Suprapubic skin (tissue), 4 donors: ENCODE results near the gene CDK5RAP2. TPM values are rescaled to one million over a fixed set of nuclear protein-coding genes. Genes with fewer than 3 reads are reported as not detected.

Experiments used
- DNase-seq, 2 donors: peaks; one replicate each; pipeline ENCODE4 v3.0.0-alpha.2; 2019; ENCODE audit warnings: low spot score in 2 of 2
- H3K27ac ChIP-seq: fragments of 200-600 bp; sonication (generic); one replicate; pipeline ENCODE4 v1.5.1; 2019
- H3K27me3 ChIP-seq: fragments of 200-600 bp; sonication (generic); one replicate; pipeline ENCODE4 v1.5.1; 2019
- H3K36me3 ChIP-seq: fragments of 200-600 bp; sonication (generic); one replicate; pipeline ENCODE4 v1.5.1; 2019
- H3K4me1 ChIP-seq: fragments of 200-600 bp; sonication (generic); one replicate; pipeline ENCODE4 v1.5.1; 2019
- H3K4me3 ChIP-seq: fragments of 200-600 bp; sonication (generic); one replicate; pipeline ENCODE4 v1.5.1; 2019; ENCODE audit warnings: mild to moderate bottlenecking
- H3K9me3 ChIP-seq: fragments of 200-600 bp; sonication (generic); one replicate; pipeline ENCODE4 v1.5.1; 2019
- EP300 ChIP-seq: sonication (generic); formaldehyde crosslinking; IDR thresholded peaks from one replicate; pipeline ENCODE4 v1.6.1; 2017; ENCODE audit warnings: antibody characterized with exemption
- POLR2A ChIP-seq, 2 donors: fragments of 450-650 bp; IDR thresholded peaks; one replicate each; pipeline ENCODE4 v1.6.1; 2017; ENCODE audit warnings: antibody characterized with exemption in 2 of 2, mild to moderate bottlenecking in 2 of 2, moderate library complexity in 2 of 2
- POLR2AphosphoS5 ChIP-seq, 3 donors: sonication (generic); formaldehyde crosslinking; IDR thresholded peaks; one replicate each; pipeline ENCODE4 v1.6.1; 2017; ENCODE audit warnings: antibody characterized with exemption in 3 of 3
- WGBS: methylation state at CpG from one replicate; pipeline ENCODE4 v1.1.5; 2018; 5-methylcytosine and 5-hydroxymethylcytosine counted together
- total RNA-seq, 4 donors: library from RNA; depleted of rRNA; stranded (reverse); fragments of >200 nt; gene quantifications; one replicate each; pipeline ENCODE4 v1.1.0, GENCODE V29; 2016
- TF ChIP-seq, protein P1 (sequence below), 2 donors: fragments of 200-600 bp in 1 of 2; fragments of 450-650 bp in 1 of 2; sonication (generic) in 1 of 2; IDR thresholded peaks; one replicate each; pipeline ENCODE4 v1.5.1; 2016 to 2019; ENCODE audit warnings: antibody characterized with exemption in 2 of 2, mild to moderate bottlenecking in 1 of 2, moderate library complexity in 1 of 2

CDK5RAP2 gene
- total RNA-seq, 4 donors from 2014 or later: 60.1 to 105 (median 64.3) TPM

DNA sequence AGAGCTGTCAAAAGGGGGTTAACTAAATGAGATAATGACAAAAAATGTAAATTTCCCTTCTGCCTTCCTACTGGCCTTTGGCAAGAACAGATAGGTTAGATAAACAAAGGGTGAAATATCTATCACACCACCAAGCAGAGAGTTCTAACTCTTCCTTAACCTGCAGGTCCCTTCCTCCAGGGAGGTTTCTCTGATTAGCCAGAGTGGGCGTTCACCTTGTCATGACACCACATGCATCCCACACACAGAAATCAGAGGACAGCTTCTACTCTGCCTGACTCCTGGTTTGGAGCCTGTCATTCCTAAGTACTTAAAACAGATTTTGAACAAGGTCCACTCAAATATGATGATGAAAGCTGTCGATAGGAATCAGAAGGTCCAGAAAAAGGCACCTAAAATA, 180.0 kb downstream of the CDK5RAP2 start:
- H3K4me1 ChIP-seq: no peaks in the 10 kb centered on the region
- WGBS: 89% methylated on average over 2 of the region's 2 CpGs
- no peaks in the 10 kb centered on the region for H3K9me3 ChIP-seq
- no peaks in the 10 kb centered on the region for H3K27me3 ChIP-seq
- no peak overlapping the region for H3K4me3 ChIP-seq
- H3K36me3 ChIP-seq: peaks cover 84% of the 10 kb centered on the region
- DNase-seq: no peak
- no peak overlapping the region for H3K27ac ChIP-seq
- TF ChIP-seq, protein P1, sequence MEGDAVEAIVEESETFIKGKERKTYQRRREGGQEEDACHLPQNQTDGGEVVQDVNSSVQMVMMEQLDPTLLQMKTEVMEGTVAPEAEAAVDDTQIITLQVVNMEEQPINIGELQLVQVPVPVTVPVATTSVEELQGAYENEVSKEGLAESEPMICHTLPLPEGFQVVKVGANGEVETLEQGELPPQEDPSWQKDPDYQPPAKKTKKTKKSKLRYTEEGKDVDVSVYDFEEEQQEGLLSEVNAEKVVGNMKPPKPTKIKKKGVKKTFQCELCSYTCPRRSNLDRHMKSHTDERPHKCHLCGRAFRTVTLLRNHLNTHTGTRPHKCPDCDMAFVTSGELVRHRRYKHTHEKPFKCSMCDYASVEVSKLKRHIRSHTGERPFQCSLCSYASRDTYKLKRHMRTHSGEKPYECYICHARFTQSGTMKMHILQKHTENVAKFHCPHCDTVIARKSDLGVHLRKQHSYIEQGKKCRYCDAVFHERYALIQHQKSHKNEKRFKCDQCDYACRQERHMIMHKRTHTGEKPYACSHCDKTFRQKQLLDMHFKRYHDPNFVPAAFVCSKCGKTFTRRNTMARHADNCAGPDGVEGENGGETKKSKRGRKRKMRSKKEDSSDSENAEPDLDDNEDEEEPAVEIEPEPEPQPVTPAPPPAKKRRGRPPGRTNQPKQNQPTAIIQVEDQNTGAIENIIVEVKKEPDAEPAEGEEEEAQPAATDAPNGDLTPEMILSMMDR (IDR thresholded peaks at IDR 0.05): no peak
- TF ChIP-seq POLR2A (IDR thresholded peaks at IDR 0.05) (no peak), POLR2AphosphoS5 (IDR thresholded peaks at IDR 0.05) (no peak), EP300 (no peak)

DNA sequence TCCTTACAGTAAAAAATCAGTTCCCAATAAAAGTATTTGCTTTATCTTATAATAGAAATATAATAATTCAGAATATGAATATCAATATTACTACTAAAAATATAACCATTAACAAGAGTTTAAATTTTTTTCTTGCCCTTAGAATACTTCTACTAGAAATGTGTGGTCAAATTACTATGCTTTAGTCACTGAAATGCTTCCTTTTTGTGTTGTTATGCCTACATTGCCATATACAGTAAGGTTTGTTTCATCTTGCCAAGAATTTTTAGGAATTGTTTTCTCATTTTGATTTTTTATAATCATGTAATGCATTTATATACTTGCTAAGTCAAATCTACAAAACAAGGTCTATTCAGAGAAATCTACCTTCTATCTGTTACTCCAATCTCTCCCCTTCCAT, 181.7 kb downstream of the CDK5RAP2 start:
- TF ChIP-seq POLR2A (IDR thresholded peaks at IDR 0.05) (no peak), POLR2AphosphoS5 (IDR thresholded peaks at IDR 0.05) (no peak), EP300 (no peak)
- TF ChIP-seq, protein P1 (IDR thresholded peaks at IDR 0.05): no peak
- no peaks in the 10 kb centered on the region for H3K9me3 ChIP-seq
- no peak overlapping the region for H3K27ac ChIP-seq
- no peak for DNase-seq
- no peaks in the 10 kb centered on the region for H3K4me1 ChIP-seq
- no peak overlapping the region for H3K4me3 ChIP-seq
- H3K27me3 ChIP-seq: no peaks in the 10 kb centered on the region
- H3K36me3 ChIP-seq: peaks cover 85% of the 10 kb centered on the region

DNA sequence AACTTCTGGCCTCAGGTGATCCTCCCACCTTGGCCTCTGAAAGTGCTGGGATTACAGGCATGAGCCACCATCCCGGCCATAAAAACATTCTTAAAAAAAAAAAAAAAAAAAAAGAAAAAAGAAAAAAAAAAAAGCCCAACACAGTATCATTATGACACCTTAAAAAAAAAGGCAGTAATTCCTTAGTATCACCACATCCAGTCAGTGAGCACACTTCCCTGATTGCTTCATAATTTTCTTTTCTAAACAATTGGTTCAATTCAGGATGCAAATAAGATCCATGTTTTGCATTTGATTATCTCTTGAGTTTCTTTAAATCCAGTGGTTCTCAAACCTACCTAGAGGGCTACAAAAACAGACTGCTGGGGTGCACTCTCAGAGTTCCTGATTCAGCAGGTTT, 182.5 kb downstream of the CDK5RAP2 start:
- Histone ChIP-seq H3K4me3 (no peak overlapping the region), H3K27me3 (no peaks in the 10 kb centered on the region), H3K4me1 (no peaks in the 10 kb centered on the region), H3K36me3 (peaks cover 85% of the 10 kb centered on the region), H3K9me3 (no peaks in the 10 kb centered on the region), H3K27ac (no peak overlapping the region)
- TF ChIP-seq EP300 (no peak), POLR2AphosphoS5 (IDR thresholded peaks at IDR 0.05) (no peak), POLR2A (IDR thresholded peaks at IDR 0.05) (no peak)
- TF ChIP-seq, protein P1 (IDR thresholded peaks at IDR 0.05): no peak
- 76% methylated on average over 1 of the region's 1 CpG for WGBS
- no peak for DNase-seq

DNA sequence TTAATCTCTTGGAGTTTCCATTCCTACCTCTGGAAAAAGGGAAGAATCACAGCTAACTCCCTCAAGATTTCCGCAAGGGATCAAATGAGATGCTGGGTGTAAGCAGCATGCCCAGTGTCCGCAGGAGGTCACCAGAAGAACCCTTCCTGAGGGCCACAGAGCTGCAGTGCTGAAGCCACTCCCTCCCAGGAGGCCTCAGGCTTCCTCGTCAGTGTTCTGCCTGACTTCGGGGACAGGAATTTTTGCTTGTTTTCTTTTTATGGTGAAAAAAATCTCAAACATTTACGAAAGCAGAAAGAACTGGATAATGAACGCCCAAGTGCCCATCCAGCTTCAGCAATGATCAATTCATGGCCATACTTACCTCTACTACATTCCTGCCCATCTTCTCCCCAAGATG, 183.0 kb downstream of the CDK5RAP2 start:
- Histone ChIP-seq H3K4me1 (no peaks in the 10 kb centered on the region), H3K4me3 (no peak overlapping the region), H3K27ac (no peak overlapping the region), H3K27me3 (no peaks in the 10 kb centered on the region), H3K9me3 (no peaks in the 10 kb centered on the region), H3K36me3 (peaks cover 85% of the 10 kb centered on the region)
- no peak for TF ChIP-seq POLR2A (IDR thresholded peaks at IDR 0.05)
- TF ChIP-seq, protein P1 (IDR thresholded peaks at IDR 0.05): no peak
- no peak for TF ChIP-seq EP300
- TF ChIP-seq POLR2AphosphoS5 (IDR thresholded peaks at IDR 0.05): no peak
- no peak for DNase-seq
- WGBS: 91% methylated on average over 6 of the region's 6 CpGs

DNA sequence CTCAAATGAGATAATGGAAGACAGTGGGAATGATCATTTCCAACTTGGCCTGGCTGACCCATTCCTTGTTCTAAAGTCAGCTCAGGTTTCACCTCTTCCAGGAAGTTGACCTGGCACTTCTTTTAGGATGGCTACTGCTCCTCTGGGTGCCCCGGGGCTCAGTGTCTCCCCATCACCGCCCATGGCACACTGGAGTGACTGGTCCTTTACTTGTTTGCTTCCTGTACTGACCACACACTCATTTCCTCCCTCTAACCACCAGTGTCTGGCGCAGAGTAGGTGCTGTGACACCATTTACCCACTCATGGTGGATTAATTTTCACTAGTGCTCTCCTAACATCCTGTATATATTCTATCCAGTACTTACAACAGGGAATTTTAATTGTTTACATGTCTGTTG, 183.5 kb downstream of the CDK5RAP2 start:
- no peaks in the 10 kb centered on the region for H3K27me3 ChIP-seq
- H3K36me3 ChIP-seq: peaks cover 85% of the 10 kb centered on the region
- DNase-seq: no peak
- H3K9me3 ChIP-seq: no peaks in the 10 kb centered on the region
- TF ChIP-seq POLR2AphosphoS5 (IDR thresholded peaks at IDR 0.05) (no peak), EP300 (no peak), POLR2A (IDR thresholded peaks at IDR 0.05) (no peak)
- TF ChIP-seq, protein P1 (IDR thresholded peaks at IDR 0.05): no peak
- H3K27ac ChIP-seq: no peak overlapping the region
- H3K4me1 ChIP-seq: no peaks in the 10 kb centered on the region
- WGBS: 85% methylated on average over 3 of the region's 3 CpGs
- H3K4me3 ChIP-seq: no peak overlapping the region
